Kidney (tissue), 14 donors: Measurements from ENCODE around the gene CCNG2. TPM values are rescaled to one million over a fixed set of nuclear protein-coding genes. Genes with fewer than 3 reads are reported as not detected.

Experiments used
- DNase-seq, 5 donors: peaks; one replicate each; pipeline ENCODE4 v3.0.0-alpha.2; 2013 to 2020
- FAIRE-seq: peaks from 2 replicates; lab custom pipeline; 2012; peaks lifted over from hg19 to GRCh38; lab: Jason Lieb, UNC
- H3K27ac ChIP-seq, 2 donors: one replicate each; pipeline ENCODE4 v1.7.0; 2013; ENCODE audit warnings: low read depth in 2 of 2, low read length in 2 of 2, inconsistent platforms in 1 of 2
- H3K27me3 ChIP-seq: one replicate; pipeline ENCODE4 v1.7.1; 2013; ENCODE audit warnings: low read length, inconsistent platforms; ENCODE audit not compliant: control insufficient read depth, insufficient read depth
- H3K36me3 ChIP-seq, 3 donors: one replicate each; pipeline versions ENCODE4 v1.7.0 to v1.7.1; 2013; ENCODE audit warnings: low read length in 3 of 3, control low read depth in 1 of 3, inconsistent platforms in 1 of 3; ENCODE audit not compliant: insufficient read depth in 3 of 3, control insufficient read depth in 2 of 3
- H3K4me1 ChIP-seq, 3 donors: one replicate each; pipeline versions ENCODE4 v1.7.0 to v1.7.1; 2013; ENCODE audit warnings: low read length in 3 of 3, inconsistent platforms in 1 of 3, low read depth in 1 of 3; ENCODE audit not compliant: control insufficient read depth in 2 of 3, insufficient read depth in 2 of 3
- H3K4me3 ChIP-seq, 3 donors: one replicate each; pipeline versions ENCODE4 v1.7.0 to v1.8.1; 2013; ENCODE audit warnings: low read length in 3 of 3, control low read depth in 1 of 3, inconsistent platforms in 1 of 3
- H3K9ac ChIP-seq, 3 donors: one replicate each; pipeline versions ENCODE4 v1.7.0 to v1.7.1; 2013; ENCODE audit warnings: low read length in 3 of 3, control low read depth in 1 of 3, inconsistent platforms in 1 of 3
- H3K9me3 ChIP-seq, 3 donors: one replicate each; pipeline versions ENCODE4 v1.7.0 to v1.7.1; 2013; ENCODE audit warnings: low read length in 3 of 3, control low read depth in 1 of 3, inconsistent platforms in 1 of 3; ENCODE audit not compliant: control insufficient read depth in 2 of 3, insufficient read depth in 1 of 3
- intact Hi-C: fragments of 100-400 bp; cut with DNase I; formaldehyde crosslinking; loops from one replicate; pipeline ENCODE4 v1.11.1; 2022
- polyA plus RNA-seq: library from polyadenylated mRNA; stranded (reverse); fragments of 350-450 nt; fragmentation: Illumina TruSeq; extraction: RNeasy Lipid Tissue Mini Kit (QIAGEN cat#74804); gene quantifications from one replicate; pipeline ENCODE4 v1.2.3, GENCODE V29; 2014; ENCODE audit warnings: low read depth, low replicate concordance; ENCODE audit not compliant: insufficient read depth
- total RNA-seq: library from RNA; stranded (reverse); fragmentation: NEBNext Ultra II Directional; extraction: Animal tissue kit (Norgen Biotek cat#: 25700); gene quantifications from one replicate; pipeline ENCODE4 v1.2.1, GENCODE V29; 2021
- TF ChIP-seq, protein P1 (sequence below): IDR thresholded peaks from 3 replicates; pipeline ENCODE4 v1.5.1; 2012; ENCODE audit warnings: mild to moderate bottlenecking, moderate library complexity, borderline replicate concordance; ENCODE audit not compliant: insufficient read depth; ENCODE audit errors: extremely low read depth
- donor health status: control.
- donor health status: control.
- donor health status: control.
- donor health status: control.
- donor health status: control.
- donor health status: DM: yes; HTN: yes; CAD: no.
- donor health status: Normal renal cell carcinoma (clear cell type).

CCNG2 gene
- total and polyA plus RNA-seq, 2 donors from 2014 or later, result 26.4 to 75.8 TPM

DNA sequence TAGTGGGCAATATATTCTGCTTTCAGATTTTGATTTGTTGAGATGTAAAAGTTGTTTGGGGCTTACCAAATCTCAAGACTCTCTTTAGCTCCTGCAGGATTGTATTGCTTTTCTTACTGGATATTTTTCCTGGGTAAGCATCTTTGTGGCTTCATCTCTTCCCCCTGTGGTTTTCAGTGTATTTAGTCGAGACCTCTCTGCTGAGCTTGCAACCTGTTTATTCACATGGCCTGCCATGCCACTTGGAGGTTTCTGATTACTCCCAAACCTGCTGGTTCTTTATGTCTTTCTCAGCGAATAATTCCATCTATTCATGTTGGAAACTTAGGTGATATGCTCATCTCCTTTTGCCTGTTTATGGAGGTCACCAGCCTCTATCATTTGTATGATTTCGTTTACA lies 10.9 kb downstream of the CCNG2 start:
- intact Hi-C loops, result no loop called here
- Histone ChIP-seq H3K9me3 (no peaks in the 10 kb centered on the region), H3K9ac (no peak overlapping the region), H3K27ac (no peak overlapping the region), H3K27me3 (no peaks in the 10 kb centered on the region), H3K36me3 (peaks cover 10 to 46% (median 12%) of the 10 kb centered on the region in 3 donors), H3K4me3 (no peak overlapping the region), H3K4me1 (peaks cover 0 to 5% (median 0%) of the 10 kb centered on the region in 3 donors)
- DNase-seq, result no peak
- no peak for FAIRE-seq
- TF ChIP-seq, protein P1, sequence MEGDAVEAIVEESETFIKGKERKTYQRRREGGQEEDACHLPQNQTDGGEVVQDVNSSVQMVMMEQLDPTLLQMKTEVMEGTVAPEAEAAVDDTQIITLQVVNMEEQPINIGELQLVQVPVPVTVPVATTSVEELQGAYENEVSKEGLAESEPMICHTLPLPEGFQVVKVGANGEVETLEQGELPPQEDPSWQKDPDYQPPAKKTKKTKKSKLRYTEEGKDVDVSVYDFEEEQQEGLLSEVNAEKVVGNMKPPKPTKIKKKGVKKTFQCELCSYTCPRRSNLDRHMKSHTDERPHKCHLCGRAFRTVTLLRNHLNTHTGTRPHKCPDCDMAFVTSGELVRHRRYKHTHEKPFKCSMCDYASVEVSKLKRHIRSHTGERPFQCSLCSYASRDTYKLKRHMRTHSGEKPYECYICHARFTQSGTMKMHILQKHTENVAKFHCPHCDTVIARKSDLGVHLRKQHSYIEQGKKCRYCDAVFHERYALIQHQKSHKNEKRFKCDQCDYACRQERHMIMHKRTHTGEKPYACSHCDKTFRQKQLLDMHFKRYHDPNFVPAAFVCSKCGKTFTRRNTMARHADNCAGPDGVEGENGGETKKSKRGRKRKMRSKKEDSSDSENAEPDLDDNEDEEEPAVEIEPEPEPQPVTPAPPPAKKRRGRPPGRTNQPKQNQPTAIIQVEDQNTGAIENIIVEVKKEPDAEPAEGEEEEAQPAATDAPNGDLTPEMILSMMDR, result no peak

DNA sequence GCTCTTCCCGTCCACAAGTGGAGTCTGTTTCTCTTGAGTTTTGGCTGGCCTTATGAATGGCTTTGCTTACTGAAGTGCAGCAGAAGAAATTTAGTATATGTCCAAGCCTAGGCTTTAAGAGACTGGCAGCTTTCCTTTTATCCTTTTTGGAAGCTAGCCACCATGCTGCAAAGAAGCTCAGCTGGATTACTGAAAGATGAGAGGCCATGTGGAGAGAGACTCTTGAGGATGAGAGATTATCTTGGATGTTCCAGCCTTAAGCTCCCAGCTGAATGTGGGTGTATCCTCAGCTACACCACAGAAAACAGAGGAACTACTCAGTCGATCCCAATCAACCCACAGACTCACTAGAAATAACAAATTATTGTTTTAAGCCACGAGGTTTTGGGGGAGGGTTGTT lies 12.5 kb downstream of the CCNG2 start:
- H3K9me3 ChIP-seq, result no peaks in the 10 kb centered on the region
- H3K36me3 ChIP-seq, result peaks cover 10 to 36% (median 12%) of the 10 kb centered on the region in 3 donors
- intact Hi-C loops, result no loop called here
- no peaks in the 10 kb centered on the region for H3K4me1 ChIP-seq
- no peak overlapping the region for H3K27ac ChIP-seq
- H3K27me3 ChIP-seq, result no peaks in the 10 kb centered on the region
- TF ChIP-seq, protein P1, result no peak
- FAIRE-seq (no peak), DNase-seq (no peak)
- H3K9ac ChIP-seq, result no peak overlapping the region
- no peak overlapping the region for H3K4me3 ChIP-seq

DNA sequence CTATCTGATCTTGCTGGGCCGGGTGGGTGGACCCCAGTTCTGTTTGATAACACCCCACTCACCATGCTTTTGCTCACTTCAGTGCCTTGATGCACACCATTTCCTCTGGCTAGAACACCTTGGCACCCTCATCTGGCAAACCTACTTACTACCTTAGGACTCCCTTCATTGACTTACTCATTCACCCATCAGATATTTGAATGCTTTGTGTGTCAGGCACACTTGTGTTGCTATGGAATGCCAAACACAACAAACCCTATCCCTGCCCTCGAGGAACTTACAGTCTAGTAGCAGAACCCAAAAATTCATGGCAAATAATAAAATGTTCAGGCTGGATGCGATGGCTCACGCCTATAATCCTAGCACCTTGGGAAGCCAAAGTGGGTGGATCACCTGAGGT lies 13.9 kb downstream of the CCNG2 start:
- TF ChIP-seq, protein P1, result no peak
- Histone ChIP-seq H3K4me1 (no peaks in the 10 kb centered on the region), H3K36me3 (peaks cover 8 to 23% (median 9%) of the 10 kb centered on the region in 3 donors), H3K27ac (no peak overlapping the region), H3K4me3 (no peak overlapping the region), H3K9ac (no peak overlapping the region), H3K27me3 (no peaks in the 10 kb centered on the region), H3K9me3 (no peaks in the 10 kb centered on the region)
- DNase-seq (no peak), FAIRE-seq (no peak)
- intact Hi-C loops, result no loop called here

DNA sequence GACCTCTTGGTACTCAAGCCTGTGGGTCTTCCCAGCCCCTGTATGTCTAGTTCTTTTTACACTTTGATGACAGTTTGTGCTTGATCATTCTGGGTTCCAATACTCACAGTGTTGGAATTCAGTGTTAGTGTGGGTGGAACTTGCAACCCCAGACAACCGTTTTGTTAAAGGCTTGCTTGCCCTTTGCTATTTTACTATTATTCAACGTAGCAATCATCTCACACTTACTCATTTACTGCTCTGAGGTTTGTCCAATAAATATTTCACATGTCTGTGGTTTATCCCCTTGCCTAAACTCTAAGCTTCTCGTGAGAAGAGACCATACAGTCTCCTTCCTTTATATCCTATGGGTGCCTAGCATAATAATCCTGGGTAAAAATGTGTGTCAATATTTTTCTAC lies 15.3 kb downstream of the CCNG2 start:
- H3K4me1 ChIP-seq, result no peaks in the 10 kb centered on the region
- H3K4me3 ChIP-seq, result no peak overlapping the region
- H3K27ac ChIP-seq, result no peak overlapping the region
- intact Hi-C loops, result no loop called here
- no peak overlapping the region for H3K9ac ChIP-seq
- FAIRE-seq (no peak), DNase-seq (no peak)
- no peaks in the 10 kb centered on the region for H3K9me3 ChIP-seq
- no peaks in the 10 kb centered on the region for H3K27me3 ChIP-seq
- TF ChIP-seq, protein P1, result no peak
- H3K36me3 ChIP-seq, result peaks cover 5 to 14% (median 8%) of the 10 kb centered on the region in 3 donors
